ENCODE data around the gene SOX15. TPM values are rescaled to one million over a fixed set of nuclear protein-coding genes. Genes with fewer than 3 reads are reported as not detected.

Gene SOX15
- total and polyA plus RNA-seq, 10 of the 15 experiments (the other 5 are each of a cell fraction or from before 2014, with no cell fraction given): 0.06 to 0.53 (median 0.16) TPM; not detected in 2

GRCh38 chr17:7572338-7572587 lies 17.6 kb downstream of the SOX15 start (continued):
- TF ChIP-seq FOS (IDR thresholded peaks at IDR 0.05; ENCODE audit: borderline replicate concordance, extremely low read depth, insufficient read length): no peak
- TF ChIP-seq SREBF1 (IDR thresholded peaks at IDR 0.05; ENCODE audit: low read length): peak; percentile 55; the same call in 1 of the 2 replicates
- no peak for TF ChIP-seq RUNX3 (IDR thresholded peaks at IDR 0.05; ENCODE audit: low read length)
- TF ChIP-seq POLR2AphosphoS2 (IDR thresholded peaks at IDR 0.05; ENCODE audit: low read depth, low read length): no peak; the same call in none of the 2 replicates
- TF ChIP-seq MYB (IDR thresholded peaks at IDR 0.05; ENCODE audit: borderline replicate concordance, low read depth, low read length): no peak
- peak; percentile 100 for TF ChIP-seq BHLHE40 (IDR thresholded peaks at IDR 0.05; ENCODE audit: borderline replicate concordance in 1 of 2, low read depth in 2 of 2, low read length in 1 of 2)
- no peak for TF ChIP-seq GABPA (IDR thresholded peaks at IDR 0.05; ENCODE audit: low read depth)
- TF ChIP-seq SPI1 (IDR thresholded peaks at IDR 0.05; ENCODE audit: borderline replicate concordance, insufficient read depth, low read depth, low read length): peak; percentile 87
- TF ChIP-seq SMAD5 (IDR thresholded peaks at IDR 0.05; ENCODE audit: low read depth): no peak
- TF ChIP-seq PKNOX1 (IDR thresholded peaks at IDR 0.05): no peak
- TF ChIP-seq MXI1 (IDR thresholded peaks at IDR 0.05; ENCODE audit: low read depth, low read length): peak; percentile 99
- TF ChIP-seq NBN (IDR thresholded peaks at IDR 0.05): 0 out of 2 replicates have a peak, but pooled peaks have one; percentile 42
- no peak; the same call in 1 of the 2 replicates for TF ChIP-seq NKRF (conservative IDR thresholded peaks at IDR 0.05)
- no peak for TF ChIP-seq ETV6 (conservative IDR thresholded peaks at IDR 0.05 in 1 of 2, IDR thresholded peaks at IDR 0.05 in 1 of 2; ENCODE audit: borderline replicate concordance in 1 of 2, low read depth in 1 of 2)
- no peak for TF ChIP-seq NFYB (IDR thresholded peaks at IDR 0.05; ENCODE audit: insufficient read depth, low read depth, low read length)
- TF ChIP-seq HDGF (IDR thresholded peaks at IDR 0.05): no peak
- TF ChIP-seq SP1 (IDR thresholded peaks at IDR 0.05; ENCODE audit: low read depth, low read length): no peak
- no peak for TF ChIP-seq SMARCA5 (IDR thresholded peaks at IDR 0.05)
- TF ChIP-seq MTA2 (IDR thresholded peaks at IDR 0.05; ENCODE audit: low read depth): no peak
- no peak for TF ChIP-seq CEBPZ (IDR thresholded peaks at IDR 0.05; ENCODE audit: low read depth, low read length)
- no peak for TF ChIP-seq MLLT1 (IDR thresholded peaks at IDR 0.05)
- TF ChIP-seq ATF2 (IDR thresholded peaks at IDR 0.05; ENCODE audit: low read length): no peak
